DOHH2 (cell line): ENCODE data around the gene CUBN.

Experiments
- CTCF ChIP-seq: fragments of 200-600 bp; sonication (generic); IDR thresholded peaks from one replicate; pipeline ENCODE4 v1.5.1; 2014; ENCODE audit warnings: antibody characterized with exemption, mild to moderate bottlenecking, low read depth, low read length; ENCODE audit not compliant: poor library complexity, severe bottlenecking
- EZH2phosphoT487 ChIP-seq: fragments of 200-600 bp; sonication (generic); IDR thresholded peaks from 2 replicates; pipeline ENCODE4 v1.6.1; 2017; ENCODE audit warnings: borderline replicate concordance, mild to moderate bottlenecking, antibody characterized with exemption, low read length, moderate library complexity, mixed read lengths

DNA sequence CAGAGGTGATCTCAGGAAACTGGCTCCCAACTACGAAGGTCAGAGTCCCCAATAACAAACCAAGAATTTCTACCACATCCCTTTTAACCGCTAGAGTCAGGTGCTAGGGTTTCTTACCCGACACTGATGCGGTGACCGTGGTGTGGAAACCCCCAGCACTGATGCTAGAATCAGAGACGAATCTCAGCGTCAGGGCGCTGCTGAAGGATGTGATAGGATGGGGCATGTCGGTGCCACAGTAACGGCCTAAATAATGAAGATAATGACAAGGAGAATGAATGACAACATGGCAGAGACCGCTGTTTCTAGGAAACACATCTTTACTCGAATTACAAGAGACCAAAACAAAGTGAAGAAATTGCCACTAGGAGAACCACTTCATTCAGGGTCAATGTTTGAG, 181.2 kb downstream of the CUBN start:
- TF ChIP-seq CTCF: no peak
- TF ChIP-seq EZH2phosphoT487: no peak
